ENCODE data around the gene TBXAS1. TPM values are rescaled to one million over a fixed set of nuclear protein-coding genes. Genes with fewer than 3 reads are reported as not detected.
"Not testable (repeated sequence)": the region's sequence is repeated elsewhere in the genome, so short reads cannot be mapped to it uniquely, and the experiment has no call there.

TBXAS1 gene
- polyA plus RNA-seq, 3 donors = 25.6 to 26.7 (median 26.5) TPM

GRCh38 chr7:139886206-139886605 lies 57.1 kb downstream of the TBXAS1 start:
- no peak for DNase-seq (ENCODE audit: low read depth in 3 of 3, low spot score in 2 of 3)

- DNase-seq (ENCODE audit: low read depth in 3 of 3, low spot score in 2 of 3) = no peak
These were observed 57.8 kb downstream of the TBXAS1 start for GRCh38 chr7:139886899-139887298.

GRCh38 chr7:139887992-139888481 lies 59.0 kb downstream of the TBXAS1 start:
- no peak for DNase-seq (ENCODE audit: low read depth in 3 of 3, low spot score in 2 of 3)

- no peak for DNase-seq (ENCODE audit: low read depth in 3 of 3, low spot score in 2 of 3)
These were observed 60.3 kb downstream of the TBXAS1 start for GRCh38 chr7:139889186-139889871.

GRCh38 chr7:139893461-139893860 lies 64.4 kb downstream of the TBXAS1 start:
- DNase-seq (ENCODE audit: low read depth in 3 of 3, low spot score in 2 of 3) = no peak

- no peak for DNase-seq (ENCODE audit: low read depth in 3 of 3, low spot score in 2 of 3)
These were observed 64.9 kb downstream of the TBXAS1 start for GRCh38 chr7:139893999-139894398.

- no peak for DNase-seq (ENCODE audit: low read depth in 3 of 3, low spot score in 2 of 3)
These were observed 66.2 kb downstream of the TBXAS1 start for GRCh38 chr7:139895141-139895829.

GRCh38 chr7:139896288-139896687 lies 67.2 kb downstream of the TBXAS1 start:
- DNase-seq (ENCODE audit: low read depth in 3 of 3, low spot score in 2 of 3) = no peak

GRCh38 chr7:139896831-139897230 lies 67.8 kb downstream of the TBXAS1 start:
- no peak for DNase-seq (ENCODE audit: low read depth in 3 of 3, low spot score in 2 of 3)

GRCh38 chr7:139897422-139898090 lies 68.5 kb downstream of the TBXAS1 start:
- DNase-seq (ENCODE audit: low read depth in 3 of 3, low spot score in 2 of 3) = no peak

- no peak for DNase-seq (ENCODE audit: low read depth in 3 of 3, low spot score in 2 of 3)
These were observed 69.4 kb downstream of the TBXAS1 start for GRCh38 chr7:139898483-139898882.

- DNase-seq (ENCODE audit: low read depth in 3 of 3, low spot score in 2 of 3) = no peak
These were observed 70.4 kb downstream of the TBXAS1 start for GRCh38 chr7:139899328-139899955.

GRCh38 chr7:139900326-139900725 lies 71.3 kb downstream of the TBXAS1 start:
- no peak for DNase-seq (ENCODE audit: low read depth in 3 of 3, low spot score in 2 of 3)

GRCh38 chr7:139901056-139901795 lies 72.2 kb downstream of the TBXAS1 start:
- DNase-seq (ENCODE audit: low read depth in 3 of 3, low spot score in 2 of 3) = no peak

GRCh38 chr7:139901901-139902300 lies 72.8 kb downstream of the TBXAS1 start:
- no peak for DNase-seq (ENCODE audit: low read depth in 3 of 3, low spot score in 2 of 3)

GRCh38 chr7:139902436-139903102 lies 73.5 kb downstream of the TBXAS1 start:
- no peak for DNase-seq (ENCODE audit: low read depth in 3 of 3, low spot score in 2 of 3)

- DNase-seq (ENCODE audit: low read depth in 3 of 3, low spot score in 2 of 3) = not testable (repeated sequence)
These were observed 74.0 kb downstream of the TBXAS1 start for GRCh38 chr7:139903103-139903477.

- DNase-seq (ENCODE audit: low read depth in 3 of 3, low spot score in 2 of 3) = no peak
These were observed 77.8 kb downstream of the TBXAS1 start for GRCh38 chr7:139906879-139907278.

- no peak for DNase-seq (ENCODE audit: low read depth in 3 of 3, low spot score in 2 of 3)
These were observed 79.7 kb downstream of the TBXAS1 start for GRCh38 chr7:139908792-139909191.

Measured in right renal cortex interstitium (tissue), 3 donors.